GM18508 (cell line): ENCODE data around the gene PARD3B.

Source experiments
- ATAC-seq: cut with Tn5 transposase; IDR thresholded peaks from one replicate; pipeline ENCODE4 v1.9.1; 2021; ENCODE audit warnings: moderate number of reproducible peaks; ENCODE audit not compliant: insufficient read depth, unreplicated experiment

PARD3B gene

GRCh38 chr2:205352593-205352992 is 807.3 kb downstream of the PARD3B start:
- no peak for ATAC-seq

- ATAC-seq = no peak
Measured at GRCh38 chr2:205357732-205358131, 812.5 kb downstream of the PARD3B start.

GRCh38 chr2:205358351-205358815 is 813.1 kb downstream of the PARD3B start:
- no peak for ATAC-seq

GRCh38 chr2:205361272-205361671 is 816.0 kb downstream of the PARD3B start:
- ATAC-seq = no peak

GRCh38 chr2:205361970-205362369 is 816.7 kb downstream of the PARD3B start:
- no peak for ATAC-seq

GRCh38 chr2:205364261-205364660 is 819.0 kb downstream of the PARD3B start:
- ATAC-seq = no peak

- ATAC-seq = no peak
Measured at GRCh38 chr2:205366336-205367060, 821.2 kb downstream of the PARD3B start.

GRCh38 chr2:205367331-205367935 is 822.2 kb downstream of the PARD3B start:
- ATAC-seq = no peak

GRCh38 chr2:205369813-205370212 is 824.5 kb downstream of the PARD3B start:
- ATAC-seq = no peak

- ATAC-seq = no peak
Measured at GRCh38 chr2:205370726-205371125, 825.5 kb downstream of the PARD3B start.

- ATAC-seq = no peak
Measured at GRCh38 chr2:205372141-205372540, 826.9 kb downstream of the PARD3B start.

GRCh38 chr2:205375461-205376448 is 830.5 kb downstream of the PARD3B start:
- no peak for ATAC-seq

GRCh38 chr2:205377324-205377723 is 832.0 kb downstream of the PARD3B start:
- ATAC-seq = no peak

- no peak for ATAC-seq
Measured at GRCh38 chr2:205383601-205384000, 838.3 kb downstream of the PARD3B start.

GRCh38 chr2:205386109-205386508 is 840.8 kb downstream of the PARD3B start:
- no peak for ATAC-seq

- ATAC-seq = no peak
Measured at GRCh38 chr2:205387350-205388055, 842.2 kb downstream of the PARD3B start.

- no peak for ATAC-seq
Measured at GRCh38 chr2:205390866-205391265, 845.6 kb downstream of the PARD3B start.

- no peak for ATAC-seq
Measured at GRCh38 chr2:205401511-205401910, 856.2 kb downstream of the PARD3B start.

GRCh38 chr2:205402011-205402410 is 856.7 kb downstream of the PARD3B start:
- ATAC-seq = no peak

GRCh38 chr2:205403244-205403825 is 858.1 kb downstream of the PARD3B start:
- no peak for ATAC-seq
